ENCODE results near the gene VAMP1.

Gene VAMP1

GRCh38 chr12:6452944-6453630, 17.4 kb downstream of the VAMP1 start:
- H3K79me2 ChIP-seq (ENCODE audit: low read length) = peaks cover 22% of the 10 kb centered on the region
- H3K36me3 ChIP-seq (replicated peaks; ENCODE audit: low read depth, low read length) = peaks cover 20% of the 10 kb centered on the region
- peak overlapping the region; percentile 94 for H3K4me3 ChIP-seq (ENCODE audit: low read length)
- peak overlapping the region; percentile 98 for H3K9ac ChIP-seq (ENCODE audit: low read length)
- H2AFZ ChIP-seq (ENCODE audit: low read depth, low read length) = no peak overlapping the region
- H4K20me1 ChIP-seq (ENCODE audit: insufficient read depth, low read length) = no peaks in the 10 kb centered on the region
- no peak for TF ChIP-seq EZH2phosphoT487 (IDR thresholded peaks at IDR 0.05; ENCODE audit: low read depth)
- no peak for TF ChIP-seq CTCF (IDR thresholded peaks at IDR 0.05; ENCODE audit: low read depth, low read length)
- no peaks in the 10 kb centered on the region for H3K27me3 ChIP-seq (ENCODE audit: low read depth, low read length)
- H3K4me1 ChIP-seq (ENCODE audit: low read length) = peaks cover 17% of the 10 kb centered on the region
- H3K9me3 ChIP-seq (ENCODE audit: insufficient read depth, low read length) = no peaks in the 10 kb centered on the region
- peak overlapping the region; percentile 100 for H3K4me2 ChIP-seq (ENCODE audit: low read length)
- peak overlapping the region; percentile 87 for H3K27ac ChIP-seq (ENCODE audit: low read length)

GRCh38 chr12:6452245-6452943, 18.1 kb downstream of the VAMP1 start:
- Histone ChIP-seq H3K9me3 (ENCODE audit: insufficient read depth, low read length) (no peaks in the 10 kb centered on the region), H3K79me2 (ENCODE audit: low read length) (peaks cover 22% of the 10 kb centered on the region), H4K20me1 (ENCODE audit: insufficient read depth, low read length) (no peaks in the 10 kb centered on the region), H3K27ac (ENCODE audit: low read length) (peak overlapping the region; percentile 87), H3K4me1 (ENCODE audit: low read length) (peaks cover 17% of the 10 kb centered on the region), H3K27me3 (ENCODE audit: low read depth, low read length) (no peaks in the 10 kb centered on the region), H3K4me2 (ENCODE audit: low read length) (peak overlapping the region; percentile 100), H3K36me3 (replicated peaks; ENCODE audit: low read depth, low read length) (peaks cover 16% of the 10 kb centered on the region), H2AFZ (ENCODE audit: low read depth, low read length) (peak overlapping the region; percentile 22; the same call in 1 of the 2 replicates), H3K9ac (ENCODE audit: low read length) (peak overlapping the region; percentile 98), H3K4me3 (ENCODE audit: low read length) (peak overlapping the region; percentile 94)
- no peak for TF ChIP-seq EZH2phosphoT487 (IDR thresholded peaks at IDR 0.05; ENCODE audit: low read depth)

GRCh38 chr12:6451348-6452244, 18.9 kb downstream of the VAMP1 start, which contains the start of gene TAPBPL:
TAPBPL (plus strand) TSS chr12:6452042; CDS start chr12:6452249, 207 bp downstream.
- H3K4me1 ChIP-seq (ENCODE audit: low read length) = peaks cover 24% of the 10 kb centered on the region
- no peaks in the 10 kb centered on the region for H4K20me1 ChIP-seq (ENCODE audit: insufficient read depth, low read length)
- peaks cover 13% of the 10 kb centered on the region for H3K36me3 ChIP-seq (replicated peaks; ENCODE audit: low read depth, low read length)
- peak within 1 kb of the TSS; percentile 87 for H3K27ac ChIP-seq (ENCODE audit: low read length)
- H3K4me2 ChIP-seq (ENCODE audit: low read length) = peak within 1 kb of the TSS; percentile 100
- H3K4me3 ChIP-seq (ENCODE audit: low read length) = peak within 1 kb of the TSS; percentile 94
- H3K9me3 ChIP-seq (ENCODE audit: insufficient read depth, low read length) = no peaks in the 10 kb centered on the region
- H3K27me3 ChIP-seq (ENCODE audit: low read depth, low read length) = no peaks in the 10 kb centered on the region
- H3K79me2 ChIP-seq (ENCODE audit: low read length) = peaks cover 22% of the 10 kb centered on the region
- TF ChIP-seq CTCF (IDR thresholded peaks at IDR 0.05; ENCODE audit: low read depth, low read length) (no peak), EZH2phosphoT487 (IDR thresholded peaks at IDR 0.05; ENCODE audit: low read depth) (no peak)
- peak within 1 kb of the TSS; percentile 72 for H2AFZ ChIP-seq (ENCODE audit: low read depth, low read length)
- H3K9ac ChIP-seq (ENCODE audit: low read length) = peak within 1 kb of the TSS; percentile 98

- peaks cover 13% of the 10 kb centered on the region for H3K36me3 ChIP-seq (replicated peaks; ENCODE audit: low read depth, low read length)
- H3K4me2 ChIP-seq (ENCODE audit: low read length) = peak overlapping the region; percentile 100
- peak overlapping the region; percentile 72 for H2AFZ ChIP-seq (ENCODE audit: low read depth, low read length)
- peak overlapping the region; percentile 98 for H3K9ac ChIP-seq (ENCODE audit: low read length)
- no peak for TF ChIP-seq EZH2phosphoT487 (IDR thresholded peaks at IDR 0.05; ENCODE audit: low read depth)
- TF ChIP-seq CTCF (IDR thresholded peaks at IDR 0.05; ENCODE audit: low read depth, low read length) = no peak
- H3K9me3 ChIP-seq (ENCODE audit: insufficient read depth, low read length) = no peaks in the 10 kb centered on the region
- peak overlapping the region; percentile 87 for H3K27ac ChIP-seq (ENCODE audit: low read length)
- H3K79me2 ChIP-seq (ENCODE audit: low read length) = peaks cover 22% of the 10 kb centered on the region
- no peaks in the 10 kb centered on the region for H3K27me3 ChIP-seq (ENCODE audit: low read depth, low read length)
- peak overlapping the region; percentile 94 for H3K4me3 ChIP-seq (ENCODE audit: low read length)
- H4K20me1 ChIP-seq (ENCODE audit: insufficient read depth, low read length) = no peaks in the 10 kb centered on the region
- H3K4me1 ChIP-seq (ENCODE audit: low read length) = peaks cover 28% of the 10 kb centered on the region
Measured at GRCh38 chr12:6450869-6451347, 19.6 kb downstream of the VAMP1 start.

Data from OCI-LY3 (cell line).